Fibroblast of mammary gland (primary cell): ENCODE results near the gene GARIN5B.
A peak's percentile ranks its signal among the peaks of the same experiment; 100 is the strongest.

ENCODE experiments used
- DNase-seq: peaks from one replicate; pipeline ENCODE4 v3.0.0-alpha.2; 2010; ENCODE audit warnings: low read depth
- H3K4me3 ChIP-seq: 2 replicates; pipeline ENCODE4 v1.5.1; 2011; ENCODE audit warnings: low read depth, mild to moderate bottlenecking, low read length, moderate library complexity; ENCODE audit not compliant: control insufficient read depth
- CTCF ChIP-seq: conservative IDR thresholded peaks from 2 replicates; pipeline ENCODE4 v1.5.1; 2011; ENCODE audit warnings: low read depth, low read length, inconsistent platforms; ENCODE audit not compliant: control insufficient read depth, insufficient read depth

GARIN5B gene

GRCh38 chr19:55320844-55321419 lies 42.1 kb downstream of the GARIN5B start:
- no peak overlapping the region for H3K4me3 ChIP-seq
- no peak for TF ChIP-seq CTCF
- no peak for DNase-seq

GRCh38 chr19:55319785-55320184 lies 43.3 kb downstream of the GARIN5B start:
- peak; percentile 27 for DNase-seq
- TF ChIP-seq CTCF = no peak
- H3K4me3 ChIP-seq = no peak overlapping the region

- DNase-seq = no peak
Observed at GRCh38 chr19:55316646-55317045, 46.4 kb downstream of the GARIN5B start.

GRCh38 chr19:55315956-55316525 lies 47.0 kb downstream of the GARIN5B start:
- TF ChIP-seq CTCF = no peak
- no peak for DNase-seq
- no peak overlapping the region for H3K4me3 ChIP-seq

More at GRCh38 chr19:55316646-55317045, 46.4 kb downstream of the GARIN5B start:
- TF ChIP-seq CTCF = no peak
- no peak overlapping the region for H3K4me3 ChIP-seq

GRCh38 chr19:55314396-55314795 lies 48.7 kb downstream of the GARIN5B start:
- no peak for TF ChIP-seq CTCF
- DNase-seq = no peak
- no peak overlapping the region for H3K4me3 ChIP-seq

GRCh38 chr19:55312621-55313512 lies 50.2 kb downstream of the GARIN5B start:
- H3K4me3 ChIP-seq = no peak overlapping the region
- TF ChIP-seq CTCF = no peak
- no peak for DNase-seq
